Suprapubic skin (tissue), 3 donors: Measurements from ENCODE around the gene TM7SF2.

Source experiments
- CTCF ChIP-seq, 2 donors: fragments of 200-600 bp in 1 of 2; fragments of 450-650 bp in 1 of 2; sonication (generic) in 1 of 2; IDR thresholded peaks; one replicate each; pipeline ENCODE4 v1.5.1; 2016 to 2019; ENCODE audit warnings: antibody characterized with exemption in 2 of 2, mild to moderate bottlenecking in 1 of 2, moderate library complexity in 1 of 2
- POLR2AphosphoS5 ChIP-seq, 3 donors: sonication (generic); formaldehyde crosslinking; IDR thresholded peaks; one replicate each; pipeline ENCODE4 v1.6.1; 2017; ENCODE audit warnings: antibody characterized with exemption in 3 of 3

- no peak for TF ChIP-seq POLR2AphosphoS5 (IDR thresholded peaks at IDR 0.05)
- TF ChIP-seq CTCF (IDR thresholded peaks at IDR 0.05) = no peak
Observed at GRCh38 chr11:65089621-65090020, 22.1 kb upstream of the TM7SF2 start.
